ENCODE data around the gene GATC.

DNA sequence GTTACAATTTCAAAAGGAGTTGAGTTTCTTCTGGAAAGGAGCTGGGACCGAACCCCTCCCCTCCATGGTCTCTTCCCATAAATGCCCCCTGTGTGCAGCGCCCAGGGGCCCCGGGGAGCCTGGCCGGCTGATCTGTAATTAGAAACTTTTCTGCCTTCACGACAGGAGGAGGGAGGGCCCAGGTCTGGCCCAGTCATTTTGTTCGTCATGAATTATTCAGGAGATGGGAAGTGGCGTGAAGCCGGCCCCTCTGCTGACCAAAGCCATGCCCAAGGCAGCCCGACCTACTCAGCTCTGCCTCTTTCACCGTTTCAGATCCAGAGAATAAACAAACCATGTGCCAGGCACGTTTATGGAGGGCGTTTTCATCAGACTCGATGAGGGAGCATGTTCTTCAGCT lies 44.0 kb upstream of the GATC start:
- TF ChIP-seq PAX5 (IDR thresholded peaks at IDR 0.05; ENCODE audit: insufficient read depth, low read length, severe bottlenecking) = no peak
- no peak for TF ChIP-seq POLR2AphosphoS5 (IDR thresholded peaks at IDR 0.05; ENCODE audit: low read depth, low read length)
- no peak for TF ChIP-seq POLR2A (IDR thresholded peaks at IDR 0.05; ENCODE audit: low read depth, low read length)
- no peak for TF ChIP-seq TAF1 (IDR thresholded peaks at IDR 0.05; ENCODE audit: low read depth, low read length)
- no peak for TF ChIP-seq SPI1 (IDR thresholded peaks at IDR 0.05; ENCODE audit: low read depth, low read length)
- no peak for TF ChIP-seq POU2F2 (IDR thresholded peaks at IDR 0.05; ENCODE audit: low read depth, low read length)

Measured in GM12891 (cell line).